ENCODE results near the gene MOB1A. TPM values are rescaled to one million over a fixed set of nuclear protein-coding genes. Genes with fewer than 3 reads are reported as not detected.

Gene MOB1A
- total and polyA plus RNA-seq, 2 of the 13 experiments (the other 11 are each of a cell fraction or from before 2014, with no cell fraction given): 48.2 to 139 TPM

GRCh38 chr2:74178211-74179062, at the start of gene MOB1A (continued):
- TF ChIP-seq, protein P1, sequence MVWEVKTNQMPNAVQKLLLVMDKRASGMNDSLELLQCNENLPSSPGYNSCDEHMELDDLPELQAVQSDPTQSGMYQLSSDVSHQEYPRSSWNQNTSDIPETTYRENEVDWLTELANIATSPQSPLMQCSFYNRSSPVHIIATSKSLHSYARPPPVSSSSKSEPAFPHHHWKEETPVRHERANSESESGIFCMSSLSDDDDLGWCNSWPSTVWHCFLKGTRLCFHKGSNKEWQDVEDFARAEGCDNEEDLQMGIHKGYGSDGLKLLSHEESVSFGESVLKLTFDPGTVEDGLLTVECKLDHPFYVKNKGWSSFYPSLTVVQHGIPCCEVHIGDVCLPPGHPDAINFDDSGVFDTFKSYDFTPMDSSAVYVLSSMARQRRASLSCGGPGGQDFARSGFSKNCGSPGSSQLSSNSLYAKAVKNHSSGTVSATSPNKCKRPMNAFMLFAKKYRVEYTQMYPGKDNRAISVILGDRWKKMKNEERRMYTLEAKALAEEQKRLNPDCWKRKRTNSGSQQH (CRISPR knock-in tag; IDR thresholded peaks at IDR 0.05; ENCODE audit: low read depth): 0 out of 2 replicates have a peak, but pooled peaks have one; percentile 25
- TF ChIP-seq, protein P2, sequence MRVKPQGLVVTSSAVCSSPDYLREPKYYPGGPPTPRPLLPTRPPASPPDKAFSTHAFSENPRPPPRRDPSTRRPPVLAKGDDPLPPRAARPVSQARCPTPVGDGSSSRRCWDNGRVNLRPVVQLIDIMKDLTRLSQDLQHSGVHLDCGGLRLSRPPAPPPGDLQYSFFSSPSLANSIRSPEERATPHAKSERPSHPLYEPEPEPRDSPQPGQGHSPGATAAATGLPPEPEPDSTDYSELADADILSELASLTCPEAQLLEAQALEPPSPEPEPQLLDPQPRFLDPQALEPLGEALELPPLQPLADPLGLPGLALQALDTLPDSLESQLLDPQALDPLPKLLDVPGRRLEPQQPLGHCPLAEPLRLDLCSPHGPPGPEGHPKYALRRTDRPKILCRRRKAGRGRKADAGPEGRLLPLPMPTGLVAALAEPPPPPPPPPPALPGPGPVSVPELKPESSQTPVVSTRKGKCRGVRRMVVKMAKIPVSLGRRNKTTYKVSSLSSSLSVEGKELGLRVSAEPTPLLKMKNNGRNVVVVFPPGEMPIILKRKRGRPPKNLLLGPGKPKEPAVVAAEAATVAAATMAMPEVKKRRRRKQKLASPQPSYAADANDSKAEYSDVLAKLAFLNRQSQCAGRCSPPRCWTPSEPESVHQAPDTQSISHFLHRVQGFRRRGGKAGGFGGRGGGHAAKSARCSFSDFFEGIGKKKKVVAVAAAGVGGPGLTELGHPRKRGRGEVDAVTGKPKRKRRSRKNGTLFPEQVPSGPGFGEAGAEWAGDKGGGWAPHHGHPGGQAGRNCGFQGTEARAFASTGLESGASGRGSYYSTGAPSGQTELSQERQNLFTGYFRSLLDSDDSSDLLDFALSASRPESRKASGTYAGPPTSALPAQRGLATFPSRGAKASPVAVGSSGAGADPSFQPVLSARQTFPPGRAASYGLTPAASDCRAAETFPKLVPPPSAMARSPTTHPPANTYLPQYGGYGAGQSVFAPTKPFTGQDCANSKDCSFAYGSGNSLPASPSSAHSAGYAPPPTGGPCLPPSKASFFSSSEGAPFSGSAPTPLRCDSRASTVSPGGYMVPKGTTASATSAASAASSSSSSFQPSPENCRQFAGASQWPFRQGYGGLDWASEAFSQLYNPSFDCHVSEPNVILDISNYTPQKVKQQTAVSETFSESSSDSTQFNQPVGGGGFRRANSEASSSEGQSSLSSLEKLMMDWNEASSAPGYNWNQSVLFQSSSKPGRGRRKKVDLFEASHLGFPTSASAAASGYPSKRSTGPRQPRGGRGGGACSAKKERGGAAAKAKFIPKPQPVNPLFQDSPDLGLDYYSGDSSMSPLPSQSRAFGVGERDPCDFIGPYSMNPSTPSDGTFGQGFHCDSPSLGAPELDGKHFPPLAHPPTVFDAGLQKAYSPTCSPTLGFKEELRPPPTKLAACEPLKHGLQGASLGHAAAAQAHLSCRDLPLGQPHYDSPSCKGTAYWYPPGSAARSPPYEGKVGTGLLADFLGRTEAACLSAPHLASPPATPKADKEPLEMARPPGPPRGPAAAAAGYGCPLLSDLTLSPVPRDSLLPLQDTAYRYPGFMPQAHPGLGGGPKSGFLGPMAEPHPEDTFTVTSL (CRISPR knock-in tag; IDR thresholded peaks at IDR 0.05; ENCODE audit: borderline replicate concordance): peak; percentile 76; the same call in 1 of the 2 replicates
- TF ChIP-seq ZNF33A (CRISPR knock-in tag; IDR thresholded peaks at IDR 0.05; ENCODE audit: borderline replicate concordance) (0 out of 2 replicates have a peak, but pooled peaks have one; percentile 63), RFXANK (CRISPR knock-in tag; IDR thresholded peaks at IDR 0.05) (peak; percentile 17; the same call in 1 of the 2 replicates), AGO1 (IDR thresholded peaks at IDR 0.05; ENCODE audit: low read depth, low read length, poor library complexity, severe bottlenecking) (peak; percentile 78), THAP11 (CRISPR knock-in tag; IDR thresholded peaks at IDR 0.05) (peak; percentile 84), FOSL1 (CRISPR knock-in tag; IDR thresholded peaks at IDR 0.05; ENCODE audit: borderline replicate concordance) (no peak), FOSL2 (CRISPR knock-in tag; IDR thresholded peaks at IDR 0.05) (no peak), NRL (CRISPR knock-in tag; IDR thresholded peaks at IDR 0.05; ENCODE audit: borderline replicate concordance) (peak; percentile 88; the same call in 1 of the 2 replicates), ZFP41 (CRISPR knock-in tag; IDR thresholded peaks at IDR 0.05; ENCODE audit: borderline replicate concordance) (0 out of 2 replicates have a peak, but pooled peaks have one; percentile 25), ZNF350 (CRISPR knock-in tag; IDR thresholded peaks at IDR 0.05; ENCODE audit: borderline replicate concordance, low read depth) (peak; percentile 79), ZNF605 (CRISPR knock-in tag; IDR thresholded peaks at IDR 0.05) (peak; percentile 90), USF2 (IDR thresholded peaks at IDR 0.05; ENCODE audit: low read depth, low read length) (no peak), USF2 (CRISPR knock-in tag; IDR thresholded peaks at IDR 0.05; ENCODE audit: borderline replicate concordance) (peak; percentile 18; the same call in 1 of the 2 replicates), PAX8 (CRISPR knock-in tag; IDR thresholded peaks at IDR 0.05; ENCODE audit: borderline replicate concordance) (no peak), ZNF136 (CRISPR knock-in tag; IDR thresholded peaks at IDR 0.05; ENCODE audit: low read depth) (no peak; the same call in none of the 2 replicates)
- TF ChIP-seq, protein P3, sequence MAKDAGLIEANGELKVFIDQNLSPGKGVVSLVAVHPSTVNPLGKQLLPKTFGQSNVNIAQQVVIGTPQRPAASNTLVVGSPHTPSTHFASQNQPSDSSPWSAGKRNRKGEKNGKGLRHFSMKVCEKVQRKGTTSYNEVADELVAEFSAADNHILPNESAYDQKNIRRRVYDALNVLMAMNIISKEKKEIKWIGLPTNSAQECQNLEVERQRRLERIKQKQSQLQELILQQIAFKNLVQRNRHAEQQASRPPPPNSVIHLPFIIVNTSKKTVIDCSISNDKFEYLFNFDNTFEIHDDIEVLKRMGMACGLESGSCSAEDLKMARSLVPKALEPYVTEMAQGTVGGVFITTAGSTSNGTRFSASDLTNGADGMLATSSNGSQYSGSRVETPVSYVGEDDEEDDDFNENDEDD (CRISPR knock-in tag; IDR thresholded peaks at IDR 0.05; ENCODE audit: borderline replicate concordance): peak; percentile 32; the same call in 1 of the 2 replicates
